ENCODE data around the gene DNM2.

The DNM2 gene

DNA sequence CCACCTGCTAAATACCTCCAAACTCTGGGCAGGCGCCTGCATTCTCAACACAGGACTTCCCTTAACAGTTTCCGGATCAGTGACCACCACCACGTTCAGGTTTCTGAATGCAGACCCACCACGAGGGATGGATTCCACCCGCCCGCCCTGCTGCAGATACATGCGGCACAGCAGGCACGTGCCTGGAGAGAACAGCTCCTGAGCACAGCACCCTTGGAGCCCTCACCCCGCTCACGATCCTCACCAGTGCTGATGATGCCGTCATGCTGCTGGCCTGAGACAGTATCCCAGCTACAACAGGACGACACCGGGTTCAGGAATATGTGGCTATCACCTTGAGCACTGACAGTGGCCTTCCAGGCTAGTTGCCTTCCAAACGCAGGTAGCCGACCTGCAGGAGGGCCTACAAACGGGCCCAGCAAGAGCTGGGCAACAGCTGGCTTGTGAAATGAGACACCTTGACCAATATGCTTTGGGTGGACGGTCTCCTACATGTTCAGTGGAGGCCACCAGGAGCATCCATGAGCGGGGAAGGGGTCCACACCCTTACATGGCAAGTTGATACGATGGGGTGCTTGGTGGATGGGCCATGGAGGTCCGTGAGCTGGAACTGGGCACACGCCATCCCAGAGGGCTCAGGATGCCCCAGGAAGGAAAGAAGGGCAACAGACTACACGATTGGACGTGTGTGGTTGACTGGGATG is 26.5 kb upstream of the DNM2 start:
- DNase-seq: no peak

- no peak for DNase-seq
Measured at GRCh38 chr19:10691883-10692282, 26.0 kb upstream of the DNM2 start.

- DNase-seq: no peak
Measured at GRCh38 chr19:10692673-10693264, 25.1 kb upstream of the DNM2 start.

DNA sequence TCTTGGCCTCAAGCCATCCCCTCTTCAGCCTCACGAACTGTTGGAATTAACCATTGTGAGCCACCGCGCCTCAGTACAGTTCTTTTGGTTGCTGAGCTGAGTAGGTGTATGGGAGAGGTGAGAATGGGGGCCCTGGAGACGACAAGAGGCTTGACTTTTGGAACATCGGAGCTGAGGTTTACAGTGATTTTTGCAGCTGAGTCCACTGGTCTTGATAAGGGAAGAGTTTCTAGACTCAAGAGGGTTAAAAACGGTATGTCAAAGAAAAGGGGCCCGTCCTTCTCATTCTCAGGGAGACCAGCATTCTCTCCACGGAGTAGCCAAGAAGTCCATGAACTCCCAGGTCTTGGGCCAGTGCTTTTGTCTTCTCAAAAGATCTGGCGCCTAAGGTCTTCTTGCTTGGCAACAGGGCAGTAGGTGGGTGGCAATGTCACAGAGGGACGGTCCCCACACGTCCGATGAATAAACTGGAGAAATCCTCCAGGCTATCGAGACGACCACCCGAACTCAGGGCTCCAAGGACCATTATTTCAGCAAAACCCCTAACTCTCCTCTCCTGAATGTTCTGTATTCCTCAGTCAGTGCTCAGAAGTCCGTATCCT is 23.1 kb upstream of the DNM2 start:
- no peak for DNase-seq

GRCh38 chr19:10695401-10696398 is 22.2 kb upstream of the DNM2 start:
- peak; percentile 98 for DNase-seq

DNA sequence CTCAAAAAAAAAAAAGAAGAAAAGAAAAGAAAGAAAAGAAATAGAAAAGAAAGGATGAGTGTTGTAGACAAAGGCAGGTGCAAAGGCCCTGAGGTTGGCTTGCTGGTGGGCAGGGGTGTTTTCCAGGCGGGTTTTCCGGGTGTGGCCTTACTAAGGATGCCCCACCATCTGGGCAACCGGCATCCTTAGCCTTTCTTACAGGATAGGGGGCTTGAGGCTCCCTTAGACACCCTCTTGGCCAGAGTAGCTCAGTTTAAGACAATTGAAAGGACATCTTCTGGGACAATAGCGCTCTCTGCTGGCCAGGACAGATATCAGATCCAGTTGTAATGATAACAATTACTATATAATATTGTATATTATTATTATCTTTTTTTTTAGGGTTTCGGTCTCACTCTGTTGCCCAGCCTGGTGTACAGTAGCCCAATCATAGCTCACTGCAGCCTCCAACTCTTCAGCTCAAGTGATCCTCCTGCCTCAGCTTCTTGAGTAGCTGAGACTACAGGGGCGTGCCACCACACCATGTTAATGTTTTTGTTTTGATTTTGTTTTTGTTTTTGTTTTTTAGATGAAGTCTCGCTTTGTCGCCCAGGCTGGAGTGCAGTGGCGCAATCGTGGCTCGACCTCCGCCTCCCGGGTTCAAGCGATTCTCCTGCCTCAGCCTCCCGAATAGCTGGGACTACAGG is 18.1 kb upstream of the DNM2 start:
- DNase-seq: peak; percentile 51

DNA sequence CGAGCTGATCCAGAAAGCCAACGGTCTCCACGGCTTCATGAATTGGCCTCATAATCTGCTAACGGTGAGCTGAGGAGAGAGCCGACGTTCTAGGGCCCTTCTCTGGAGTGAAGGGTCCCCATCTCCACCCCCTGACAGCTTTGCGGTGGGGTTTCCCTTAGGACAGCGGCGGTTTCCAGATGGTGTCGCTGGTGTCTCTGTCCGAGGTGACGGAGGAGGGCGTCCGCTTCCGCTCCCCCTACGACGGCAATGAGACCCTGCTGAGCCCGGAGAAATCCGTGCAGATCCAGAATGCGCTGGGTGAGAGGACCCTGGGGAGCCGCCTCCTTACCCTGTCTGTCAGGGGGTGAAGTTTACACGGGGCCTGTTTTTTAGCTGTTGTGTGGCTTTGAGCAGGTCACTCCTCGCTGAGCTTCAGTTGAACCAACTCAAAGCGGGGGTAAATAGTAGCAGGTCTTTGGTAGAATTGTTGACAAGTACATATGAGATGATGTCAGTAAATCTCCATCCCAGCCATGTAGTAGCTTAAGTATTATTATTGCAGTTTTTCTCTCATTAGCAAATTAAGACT is 15.8 kb upstream of the DNM2 start:
- peak; percentile 62 for DNase-seq

DNA sequence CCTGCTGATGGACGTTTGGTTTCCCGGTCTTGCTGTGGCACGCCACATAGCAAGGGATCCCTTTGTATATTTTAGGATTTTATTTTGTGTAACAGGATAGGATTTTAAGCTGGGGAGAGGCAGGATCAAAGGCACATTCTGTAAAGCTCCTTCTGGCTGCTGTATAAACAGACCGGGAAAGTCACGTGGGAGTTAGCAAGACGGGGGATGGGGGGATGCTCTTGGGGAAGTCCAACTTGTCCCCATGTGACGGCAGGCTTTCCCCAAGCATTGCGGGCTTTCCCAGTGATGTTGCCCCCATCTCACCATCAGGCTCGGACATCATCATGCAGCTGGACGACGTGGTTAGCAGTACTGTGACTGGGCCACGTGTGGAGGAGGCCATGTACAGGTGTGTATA is 10.9 kb upstream of the DNM2 start:
- DNase-seq: no peak

- DNase-seq: no peak
Measured at GRCh38 chr19:10707440-10707839, 10.4 kb upstream of the DNM2 start.

GRCh38 chr19:10708291-10708690 is 9.6 kb upstream of the DNM2 start:
- no peak for DNase-seq

- no peak for DNase-seq
Measured at GRCh38 chr19:10712045-10712444, 5.8 kb upstream of the DNM2 start.

DNA sequence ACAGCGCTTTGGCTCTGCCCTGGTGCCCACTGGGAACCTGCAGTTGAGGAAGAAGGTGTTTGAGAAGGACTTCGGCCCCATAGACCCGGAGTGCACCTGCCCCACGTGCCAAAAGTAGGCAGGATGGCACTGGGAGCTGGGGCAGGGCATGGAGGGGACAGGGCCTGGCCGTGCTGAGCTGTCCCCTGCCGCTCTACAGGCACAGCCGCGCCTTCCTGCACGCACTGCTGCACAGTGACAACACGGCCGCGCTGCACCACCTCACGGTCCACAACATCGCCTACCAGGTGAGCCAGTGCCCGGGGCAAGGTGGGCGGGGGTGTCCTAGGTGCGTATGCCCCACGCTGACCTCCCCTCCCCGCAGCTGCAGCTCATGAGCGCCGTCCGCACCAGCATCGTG is 5.1 kb upstream of the DNM2 start:
- no peak for DNase-seq

GRCh38 chr19:10713317-10713716 is 4.6 kb upstream of the DNM2 start:
- no peak for DNase-seq

DNA sequence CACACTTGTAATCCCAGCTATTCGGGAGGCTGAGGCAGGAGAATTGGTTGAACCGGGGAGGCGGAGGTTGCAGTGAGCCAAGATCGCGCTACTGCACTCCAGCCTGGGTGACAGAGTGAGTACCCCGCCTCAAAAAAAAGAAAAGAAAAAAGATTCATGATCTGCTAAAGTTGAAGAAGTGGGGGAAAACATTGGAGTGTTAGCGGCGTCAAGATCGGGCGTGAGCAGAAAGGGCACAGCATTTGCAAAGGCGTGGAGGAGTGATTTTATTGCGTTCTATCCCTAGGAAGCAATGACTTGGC is 874 bp upstream of the DNM2 start:
- no peak for DNase-seq

- peak; percentile 68 for DNase-seq
Measured at GRCh38 chr19:10718205-10719196, 622 bp downstream of the DNM2 start.

DNA sequence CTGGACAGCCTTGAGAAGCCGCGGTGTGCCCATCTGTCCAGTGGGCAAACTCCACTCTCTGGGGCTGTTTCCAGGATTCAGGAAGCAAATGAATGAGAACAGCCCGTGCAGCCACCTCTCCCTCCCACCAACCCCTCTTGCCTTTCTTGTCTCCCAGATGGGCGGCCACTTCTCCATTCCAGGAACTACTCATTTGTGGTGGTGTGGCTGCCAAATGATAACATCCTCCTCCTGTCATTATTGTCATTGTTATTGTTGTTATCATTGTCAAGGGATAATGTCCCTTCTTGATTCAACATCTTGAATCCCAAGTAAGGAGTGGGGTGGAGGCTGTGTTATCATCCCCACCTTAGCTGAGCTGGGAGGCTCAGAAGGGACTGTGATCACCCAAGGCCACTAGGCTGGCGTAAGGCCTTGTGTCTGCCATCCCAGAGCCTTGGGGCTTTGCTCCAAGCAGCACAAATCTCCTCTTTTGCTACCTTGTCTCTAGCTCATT is 1.6 kb downstream of the DNM2 start:
- no peak for DNase-seq

DNA sequence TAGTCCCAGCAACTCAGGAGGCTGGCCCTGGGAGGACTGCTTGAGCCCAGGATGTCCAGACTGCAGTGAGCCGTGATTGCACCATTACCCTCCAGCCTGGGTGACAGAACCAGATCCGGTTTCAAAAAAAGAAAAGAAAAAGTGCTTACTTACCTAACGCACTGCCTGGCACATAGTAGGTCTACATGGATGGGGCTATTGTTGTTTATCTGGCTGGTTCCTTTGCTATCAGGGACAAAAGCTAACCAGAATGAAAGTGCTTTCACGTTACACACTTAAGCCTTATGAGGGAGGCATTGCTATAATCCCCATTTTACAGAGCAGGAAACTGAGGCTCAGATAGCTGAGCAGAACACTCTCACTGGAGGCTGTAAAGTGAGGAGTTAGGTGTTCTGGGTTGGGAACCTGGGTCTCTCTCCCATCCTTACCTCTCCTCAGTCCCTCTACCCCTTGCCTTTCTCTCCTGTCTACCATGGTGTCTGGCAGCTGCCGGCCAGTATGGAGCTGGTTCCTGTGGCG is 2.8 kb downstream of the DNM2 start:
- no peak for DNase-seq

DNA sequence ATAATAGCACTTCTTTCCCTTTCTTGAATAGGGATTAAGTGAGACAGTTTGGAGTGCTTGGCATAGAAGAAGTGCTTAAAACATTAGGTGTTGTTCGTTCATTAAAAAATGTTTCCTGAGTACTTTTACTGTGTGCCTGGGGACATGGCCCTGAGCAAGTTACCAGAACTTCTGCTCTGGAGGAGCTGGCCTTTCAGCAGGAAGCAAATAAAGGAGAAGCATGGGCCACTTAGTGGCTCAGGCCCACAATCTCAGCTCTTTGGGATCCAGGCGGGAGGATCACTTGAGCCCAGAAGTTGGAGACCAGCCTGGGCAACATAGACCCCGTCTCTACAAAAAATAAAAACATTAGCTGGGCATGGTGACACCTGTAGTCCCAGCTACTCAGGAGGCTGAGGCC is 5.7 kb downstream of the DNM2 start:
- DNase-seq: no peak

GRCh38 chr19:10724573-10725071 is 6.7 kb downstream of the DNM2 start:
- DNase-seq: no peak

- no peak for DNase-seq
Measured at GRCh38 chr19:10725415-10725814, 7.5 kb downstream of the DNM2 start.

DNA sequence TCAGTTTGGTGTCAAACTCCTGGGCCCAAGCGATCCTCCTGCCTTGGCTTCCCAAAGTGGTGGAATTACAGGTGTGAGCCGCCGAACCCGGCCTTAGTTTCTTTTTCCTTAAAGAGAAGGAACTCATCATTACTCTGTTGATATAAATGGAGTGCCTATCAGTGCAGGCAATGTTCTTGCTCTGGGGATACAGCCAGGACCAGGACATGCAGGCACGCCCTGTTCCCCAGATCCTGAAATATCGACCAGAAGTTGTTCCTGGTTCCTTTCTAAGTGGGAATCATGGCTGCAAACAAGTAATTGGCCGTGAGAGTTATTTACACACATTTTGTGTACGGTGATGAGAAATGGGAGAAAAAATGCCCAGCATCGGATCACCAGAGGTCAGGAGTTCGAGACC is 8.4 kb downstream of the DNM2 start:
- DNase-seq: no peak
